Neural progenitor cell (in vitro differentiated cells): ENCODE results near the gene PRL. TPM values are rescaled to one million over a fixed set of nuclear protein-coding genes. Genes with fewer than 3 reads are reported as not detected.

ENCODE experiments used
- DNase-seq: peaks from one replicate; pipeline ENCODE4 v3.0.0-alpha.2; 2016; ENCODE audit warnings: low spot score
- H2AFZ ChIP-seq: fragments of 200-600 bp; sonication (generic); replicated peaks from 2 replicates; pipeline ENCODE4 v1.6.1; 2016; ENCODE audit warnings: antibody characterized with exemption
- H3F3A ChIP-seq: fragments of 200-600 bp; sonication (generic); 2 replicates; pipeline ENCODE4 v1.6.1; 2016; ENCODE audit warnings: antibody characterized with exemption, low read depth
- H3K27ac ChIP-seq: fragments of 200-600 bp; sonication (generic); 2 replicates; pipeline ENCODE4 v1.5.1; 2016; ENCODE audit warnings: mild to moderate bottlenecking
- H3K27me3 ChIP-seq: fragments of 200-600 bp; sonication (generic); 2 replicates; pipeline ENCODE4 v1.6.1; 2016; ENCODE audit warnings: mild to moderate bottlenecking, moderate library complexity
- H3K36me3 ChIP-seq: fragments of 200-600 bp; sonication (generic); 2 replicates; pipeline ENCODE4 v1.5.1; 2016
- H3K4me1 ChIP-seq: fragments of 200-600 bp; sonication (generic); 2 replicates; pipeline ENCODE4 v1.6.1; 2016; ENCODE audit warnings: mixed run types
- H3K4me2 ChIP-seq: fragments of 200-600 bp; sonication (generic); 2 replicates; pipeline ENCODE4 v1.6.1; 2016
- H3K4me3 ChIP-seq: fragments of 200-600 bp; sonication (generic); 2 replicates; pipeline ENCODE4 v1.5.1; 2016
- H3K79me2 ChIP-seq: fragments of 200-600 bp; sonication (generic); 2 replicates; pipeline ENCODE4 v1.6.1; 2016; ENCODE audit warnings: low read depth
- H3K9ac ChIP-seq: fragments of 200-600 bp; sonication (generic); 2 replicates; pipeline ENCODE4 v1.6.1; 2016
- H3K9me3 ChIP-seq: fragments of 200-600 bp; sonication (generic); 2 replicates; pipeline ENCODE4 v1.5.1; 2016; ENCODE audit warnings: low read depth
- H4K20me1 ChIP-seq: fragments of 200-600 bp; sonication (generic); 2 replicates; pipeline ENCODE4 v1.6.1; 2016; ENCODE audit warnings: low read depth
- H3K27ac Mint-ChIP-seq: 3 replicates; pipeline ENCODE4 v1.8.0; 2021; ENCODE audit warnings: mixed read lengths
- H3K27me3 Mint-ChIP-seq: 2 replicates; pipeline ENCODE4 v1.8.0; 2022; ENCODE audit warnings: low read depth, mild to moderate bottlenecking, inconsistent platforms, moderate library complexity, mixed read lengths; ENCODE audit not compliant: insufficient read depth
- H3K36me3 Mint-ChIP-seq: 3 replicates; pipeline ENCODE4 v1.8.0; 2021; ENCODE audit warnings: mixed read lengths
- H3K4me1 Mint-ChIP-seq: 3 replicates; pipeline ENCODE4 v1.8.0; 2021; ENCODE audit warnings: mixed read lengths
- H3K4me3 Mint-ChIP-seq: 3 replicates; pipeline ENCODE4 v1.8.0; 2021; ENCODE audit warnings: mild to moderate bottlenecking, moderate library complexity, mixed read lengths
- H3K9me3 Mint-ChIP-seq: 3 replicates; pipeline ENCODE4 v1.8.0; 2020; ENCODE audit warnings: mixed read lengths
- EZH2 ChIP-seq: fragments of 200-600 bp; sonication (generic); IDR thresholded peaks from 2 replicates; pipeline ENCODE4 v1.6.1; 2017; ENCODE audit warnings: antibody characterized with exemption, mild to moderate bottlenecking, moderate library complexity
- EZH2phosphoT487 ChIP-seq: fragments of 200-600 bp; sonication (generic); IDR thresholded peaks from 2 replicates; pipeline ENCODE4 v1.6.1; 2017; ENCODE audit warnings: antibody characterized with exemption
- total RNA-seq: library from RNA; depleted of rRNA; stranded (reverse); fragments of >200 nt; gene quantifications from 2 replicates; pipeline ENCODE4 v1.2.3, GENCODE V29; 2015; ENCODE audit warnings: low replicate concordance
- TF ChIP-seq, protein P1 (sequence below): fragments of 200-600 bp; sonication (generic); IDR thresholded peaks from 2 replicates; pipeline ENCODE4 v1.5.1; 2017; ENCODE audit warnings: antibody characterized with exemption, mild to moderate bottlenecking

PRL gene
- total RNA-seq, 1 donor from 2014 or later = not detected

DNA sequence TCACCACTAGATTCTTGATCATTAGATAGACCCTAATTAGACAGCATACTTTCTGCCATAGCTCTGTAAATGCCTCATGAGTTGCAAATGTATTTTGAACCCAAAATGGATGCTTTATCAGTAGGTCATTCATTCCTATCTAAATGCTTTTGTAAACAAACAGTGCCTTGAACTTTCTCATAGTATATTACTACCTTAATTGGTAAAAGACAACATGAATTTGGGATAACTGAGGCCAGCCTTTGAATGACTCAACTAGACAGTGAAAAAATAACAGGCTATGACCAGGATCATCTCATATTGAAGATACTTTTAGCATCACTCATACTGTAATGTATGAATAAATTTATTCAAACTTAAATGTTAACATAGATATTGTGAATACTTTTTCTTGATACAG, 37.0 kb upstream of the PRL start:
- Histone ChIP-seq H3K4me2 (no peak overlapping the region), H3K27ac (no peak overlapping the region)
- no peaks in the 10 kb centered on the region for H3K4me1 Mint-ChIP-seq

DNA sequence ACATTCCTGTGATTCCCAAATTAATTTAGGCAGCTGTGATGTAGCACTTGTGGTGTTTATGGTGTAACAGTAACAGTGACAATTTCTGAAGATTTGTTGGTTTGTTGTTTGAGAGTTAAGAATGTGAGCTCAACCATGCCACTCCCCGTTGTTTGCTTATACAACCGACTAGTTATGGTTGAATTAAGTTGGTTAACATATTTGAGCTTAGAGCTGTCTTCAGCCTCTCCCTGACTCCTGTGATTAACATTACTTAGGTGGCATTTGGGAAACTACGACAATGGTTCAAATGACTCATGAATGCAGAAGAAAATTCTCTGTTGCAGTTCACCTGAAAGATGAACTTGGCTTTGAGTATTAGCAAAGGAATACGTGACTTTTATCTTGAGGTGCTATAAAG, 35.9 kb upstream of the PRL start:
- no peak for DNase-seq
- Mint-ChIP-seq H3K36me3 (no peaks in the 10 kb centered on the region), H3K27ac (no peak overlapping the region), H3K4me1 (no peaks in the 10 kb centered on the region), H3K9me3 (peaks cover 5% of the 10 kb centered on the region), H3K4me3 (no peak overlapping the region), H3K27me3 (peaks cover 2% of the 10 kb centered on the region)
- Histone ChIP-seq H4K20me1 (no peaks in the 10 kb centered on the region), H3K9me3 (no peaks in the 10 kb centered on the region), H3F3A (no peaks in the 10 kb centered on the region), H3K27ac (no peak overlapping the region), H3K36me3 (no peaks in the 10 kb centered on the region), H2AFZ (no peak overlapping the region), H3K79me2 (no peaks in the 10 kb centered on the region), H3K27me3 (no peaks in the 10 kb centered on the region), H3K4me2 (no peak overlapping the region), H3K4me1 (no peaks in the 10 kb centered on the region), H3K4me3 (no peak overlapping the region), H3K9ac (no peak overlapping the region)
- no peak for TF ChIP-seq EZH2phosphoT487

More for the DNA sequence above, 37.0 kb upstream of the PRL start:
- Histone ChIP-seq H2AFZ (no peak overlapping the region), H3K36me3 (no peaks in the 10 kb centered on the region), H3K9me3 (no peaks in the 10 kb centered on the region), H3K9ac (no peak overlapping the region), H3K4me3 (no peak overlapping the region), H3F3A (no peaks in the 10 kb centered on the region), H4K20me1 (no peaks in the 10 kb centered on the region), H3K27me3 (no peaks in the 10 kb centered on the region), H3K4me1 (no peaks in the 10 kb centered on the region), H3K79me2 (no peaks in the 10 kb centered on the region)
- Mint-ChIP-seq H3K36me3 (no peaks in the 10 kb centered on the region), H3K27me3 (peaks cover 2% of the 10 kb centered on the region), H3K27ac (no peak overlapping the region), H3K4me3 (no peak overlapping the region), H3K9me3 (peaks cover 5% of the 10 kb centered on the region)
- TF ChIP-seq, protein P1, sequence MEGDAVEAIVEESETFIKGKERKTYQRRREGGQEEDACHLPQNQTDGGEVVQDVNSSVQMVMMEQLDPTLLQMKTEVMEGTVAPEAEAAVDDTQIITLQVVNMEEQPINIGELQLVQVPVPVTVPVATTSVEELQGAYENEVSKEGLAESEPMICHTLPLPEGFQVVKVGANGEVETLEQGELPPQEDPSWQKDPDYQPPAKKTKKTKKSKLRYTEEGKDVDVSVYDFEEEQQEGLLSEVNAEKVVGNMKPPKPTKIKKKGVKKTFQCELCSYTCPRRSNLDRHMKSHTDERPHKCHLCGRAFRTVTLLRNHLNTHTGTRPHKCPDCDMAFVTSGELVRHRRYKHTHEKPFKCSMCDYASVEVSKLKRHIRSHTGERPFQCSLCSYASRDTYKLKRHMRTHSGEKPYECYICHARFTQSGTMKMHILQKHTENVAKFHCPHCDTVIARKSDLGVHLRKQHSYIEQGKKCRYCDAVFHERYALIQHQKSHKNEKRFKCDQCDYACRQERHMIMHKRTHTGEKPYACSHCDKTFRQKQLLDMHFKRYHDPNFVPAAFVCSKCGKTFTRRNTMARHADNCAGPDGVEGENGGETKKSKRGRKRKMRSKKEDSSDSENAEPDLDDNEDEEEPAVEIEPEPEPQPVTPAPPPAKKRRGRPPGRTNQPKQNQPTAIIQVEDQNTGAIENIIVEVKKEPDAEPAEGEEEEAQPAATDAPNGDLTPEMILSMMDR = no peak
- TF ChIP-seq EZH2phosphoT487 (no peak), EZH2 (no peak)
- no peak for DNase-seq

DNA sequence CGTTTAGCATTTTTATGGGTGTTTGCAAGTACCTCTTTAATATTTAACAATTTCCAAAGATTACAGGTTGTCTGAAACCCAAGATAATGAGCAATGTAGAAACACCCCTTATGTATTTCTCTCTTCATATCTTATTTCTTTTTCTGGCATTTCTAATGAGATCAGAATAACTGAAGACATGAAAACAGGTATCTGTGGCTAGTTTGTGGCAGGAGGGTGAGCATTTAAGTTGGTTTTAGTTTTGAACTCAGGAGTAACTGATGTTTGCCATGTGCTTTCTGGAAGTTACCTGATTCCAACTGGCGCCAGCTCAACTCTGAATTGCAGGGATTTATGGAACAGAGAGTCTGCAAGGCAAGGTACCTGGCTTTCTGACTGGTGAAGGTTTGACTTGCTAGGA, 35.4 kb upstream of the PRL start:
- Mint-ChIP-seq H3K4me1 (no peaks in the 10 kb centered on the region), H3K27ac (no peak overlapping the region), H3K36me3 (no peaks in the 10 kb centered on the region), H3K27me3 (peaks cover 4% of the 10 kb centered on the region), H3K9me3 (peaks cover 5% of the 10 kb centered on the region), H3K4me3 (no peak overlapping the region)
- Histone ChIP-seq H3K4me2 (no peak overlapping the region), H4K20me1 (no peaks in the 10 kb centered on the region), H3K27me3 (no peaks in the 10 kb centered on the region), H3K27ac (no peak overlapping the region), H3K9ac (no peak overlapping the region), H3F3A (no peaks in the 10 kb centered on the region), H3K4me3 (no peak overlapping the region), H2AFZ (no peak overlapping the region), H3K79me2 (no peaks in the 10 kb centered on the region), H3K9me3 (no peaks in the 10 kb centered on the region), H3K36me3 (no peaks in the 10 kb centered on the region), H3K4me1 (no peaks in the 10 kb centered on the region)
- no peak for DNase-seq
- TF ChIP-seq EZH2 (no peak), EZH2phosphoT487 (no peak)
- TF ChIP-seq, protein P1 = no peak

DNA sequence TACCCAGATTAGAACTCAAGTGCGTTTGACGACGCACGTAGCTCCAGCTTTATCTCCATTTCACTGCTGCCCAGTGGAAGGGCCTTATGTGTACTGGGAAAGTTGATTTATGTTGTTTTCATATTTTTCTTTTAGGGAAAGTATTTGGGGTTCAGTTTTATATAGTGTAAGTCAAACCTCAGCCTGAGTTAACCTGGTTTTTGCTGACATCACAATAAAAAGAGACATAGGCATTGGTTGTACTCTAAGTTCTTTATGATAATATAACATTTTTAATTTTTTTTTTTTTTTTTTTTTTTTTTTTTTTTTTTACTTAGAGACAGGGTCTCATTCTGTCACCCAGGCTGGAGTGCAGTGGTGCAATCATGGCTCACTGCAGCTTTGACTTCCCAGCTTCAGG, 34.1 kb upstream of the PRL start:
- TF ChIP-seq, protein P1 = no peak
- TF ChIP-seq EZH2 (no peak), EZH2phosphoT487 (no peak)
- Histone ChIP-seq H2AFZ (no peak overlapping the region), H3F3A (no peaks in the 10 kb centered on the region), H3K4me2 (no peak overlapping the region), H4K20me1 (no peaks in the 10 kb centered on the region), H3K9ac (no peak overlapping the region), H3K79me2 (no peaks in the 10 kb centered on the region), H3K27me3 (no peaks in the 10 kb centered on the region), H3K4me3 (no peak overlapping the region), H3K4me1 (no peaks in the 10 kb centered on the region), H3K36me3 (no peaks in the 10 kb centered on the region), H3K27ac (no peak overlapping the region), H3K9me3 (no peaks in the 10 kb centered on the region)
- no peaks in the 10 kb centered on the region for H3K4me1 Mint-ChIP-seq
- peaks cover 6% of the 10 kb centered on the region for H3K27me3 Mint-ChIP-seq
- no peak overlapping the region for H3K4me3 Mint-ChIP-seq
- peaks cover 5% of the 10 kb centered on the region for H3K9me3 Mint-ChIP-seq
- H3K27ac Mint-ChIP-seq = no peak overlapping the region
- no peak for DNase-seq
- H3K36me3 Mint-ChIP-seq = no peaks in the 10 kb centered on the region
